CD4-positive, alpha-beta T cell (primary cell): Measurements from ENCODE around the gene UBTD1. TPM values are rescaled to one million over a fixed set of nuclear protein-coding genes. Genes with fewer than 3 reads are reported as not detected.

Experiments
- ATAC-seq: fragments of 200-7000 bp; cut with Tn5 transposase; one replicate; pipeline ENCODE4 v1.10.0; 2022; ENCODE audit warnings: mild to moderate bottlenecking; ENCODE audit not compliant: poor library complexity
- CTCF ChIA-PET: fragments of 350-600 bp; sonication (Branson Sonifier 250); formaldehyde crosslinking; loops from one replicate; lab custom pipeline; 2021; ENCODE audit warnings: antibody characterized with exemption, inconsistent platforms; lab: Charles Lee
- POLR2A ChIA-PET: fragments of 350-600 bp; sonication (Branson Sonifier 250); formaldehyde crosslinking; loops from one replicate; lab custom pipeline; 2021; ENCODE audit warnings: antibody characterized with exemption, inconsistent platforms; lab: Charles Lee
- DNase-seq, 14 experiments: peaks; one replicate each; pipeline ENCODE4 v3.0.0-alpha.2; 2013 to 2020; ENCODE audit warnings: mixed read lengths in 2 of 14
- H3K27ac ChIP-seq, 2 donors: one replicate each; pipeline versions ENCODE4 v1.5.1 to v1.7.0; 2013; ENCODE audit warnings: low read length in 2 of 2, low read depth in 1 of 2, mild to moderate bottlenecking in 1 of 2
- H3K27me3 ChIP-seq, 2 experiments: 1 replicate in 1 of 2; 2 replicates in 1 of 2; pipeline versions ENCODE4 v1.6.1 to v1.7.0; 2013; ENCODE audit warnings: low read length in 2 of 2, control low read depth in 1 of 2, mild to moderate bottlenecking in 1 of 2, moderate library complexity in 1 of 2; ENCODE audit not compliant: insufficient read depth in 2 of 2, control insufficient read depth in 1 of 2
- H3K36me3 ChIP-seq: one replicate; pipeline ENCODE4 v1.6.1; 2013; ENCODE audit warnings: low read length, control low read depth; ENCODE audit not compliant: insufficient read depth
- H3K4me1 ChIP-seq: one replicate; pipeline ENCODE4 v1.6.1; 2013; ENCODE audit warnings: low read length, control low read depth; ENCODE audit not compliant: insufficient read depth
- H3K4me3 ChIP-seq: one replicate; pipeline ENCODE4 v1.5.1; 2013; ENCODE audit warnings: mild to moderate bottlenecking, low read length, moderate library complexity
- H3K9me3 ChIP-seq, 2 experiments: 1 replicate in 1 of 2; 2 replicates in 1 of 2; pipeline versions ENCODE4 v1.6.1 to v1.7.0; 2013; ENCODE audit warnings: low read length in 2 of 2, mild to moderate bottlenecking in 2 of 2, control low read depth in 1 of 2, moderate library complexity in 1 of 2; ENCODE audit not compliant: control insufficient read depth in 1 of 2, insufficient read depth in 1 of 2
- H3K27ac Mint-ChIP-seq: one replicate; pipeline ENCODE4 v1.8.0; 2020; ENCODE audit warnings: mixed read lengths
- H3K27me3 Mint-ChIP-seq: one replicate; pipeline ENCODE4 v1.8.0; 2021; ENCODE audit warnings: mixed read lengths
- H3K36me3 Mint-ChIP-seq: one replicate; pipeline ENCODE4 v1.8.0; 2021; ENCODE audit warnings: low read depth, mixed read lengths
- H3K4me1 Mint-ChIP-seq: one replicate; pipeline ENCODE4 v1.8.0; 2021; ENCODE audit warnings: low read depth, mixed read lengths
- H3K4me3 Mint-ChIP-seq: one replicate; pipeline ENCODE4 v1.8.0; 2020; ENCODE audit warnings: mild to moderate bottlenecking, mixed read lengths
- H3K9me3 Mint-ChIP-seq: one replicate; pipeline ENCODE4 v1.8.0; 2020; ENCODE audit warnings: mixed read lengths
- intact Hi-C, 2 experiments: fragments of 100-400 bp; cut with DNase I in 1 of 2; cut with micrococcal nuclease in 1 of 2; formaldehyde crosslinking; loops; one replicate each; pipeline versions ENCODE4 v1.15.1 to v1.9.0; 2023 to 2025; cut with DNase I, micrococcal nuclease
- total RNA-seq, 174 experiments: library from RNA in 2 of 174; stranded (reverse) in 2 of 174; gene quantifications; one replicate each; pipeline ENCODE4 v1.2.3 and lab custom pipeline; 2021 to 2026
- TF ChIP-seq, protein P1 (sequence below): fragments of 200-600 bp; IDR thresholded peaks from one replicate; pipeline ENCODE4 v1.8.0; 2022; ENCODE audit warnings: antibody characterized with exemption, mild to moderate bottlenecking

The UBTD1 gene
- total RNA-seq, 2 experiments from 2014 or later: 0.56 to 0.80 TPM

DNA sequence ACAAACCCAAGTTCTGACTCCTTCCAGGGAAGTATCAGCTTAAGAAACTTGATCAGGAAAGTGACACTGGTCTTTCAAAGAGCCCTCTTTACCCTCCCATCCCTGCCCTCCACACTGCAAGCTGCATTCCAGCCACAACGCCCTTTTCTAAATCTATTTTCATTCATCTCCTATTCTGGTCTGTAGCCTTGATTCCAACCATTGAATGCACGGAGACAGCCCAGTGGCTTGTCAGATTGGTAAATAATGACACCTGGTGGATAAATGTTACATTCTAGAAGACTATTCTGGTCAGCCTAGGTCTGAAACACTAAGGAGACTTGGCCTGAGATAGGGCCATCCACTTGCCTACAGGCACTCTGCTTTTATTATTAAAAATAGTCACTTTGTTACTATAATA, 113.7 kb downstream of the UBTD1 start:
- POLR2A ChIA-PET: no interaction called here
- Histone ChIP-seq H3K4me1 (no peaks in the 10 kb centered on the region), H3K9me3 (no peaks in the 10 kb centered on the region), H3K36me3 (no peaks in the 10 kb centered on the region), H3K27me3 (no peaks in the 10 kb centered on the region), H3K27ac (no peak overlapping the region), H3K4me3 (no peak overlapping the region)
- TF ChIP-seq, protein P1, sequence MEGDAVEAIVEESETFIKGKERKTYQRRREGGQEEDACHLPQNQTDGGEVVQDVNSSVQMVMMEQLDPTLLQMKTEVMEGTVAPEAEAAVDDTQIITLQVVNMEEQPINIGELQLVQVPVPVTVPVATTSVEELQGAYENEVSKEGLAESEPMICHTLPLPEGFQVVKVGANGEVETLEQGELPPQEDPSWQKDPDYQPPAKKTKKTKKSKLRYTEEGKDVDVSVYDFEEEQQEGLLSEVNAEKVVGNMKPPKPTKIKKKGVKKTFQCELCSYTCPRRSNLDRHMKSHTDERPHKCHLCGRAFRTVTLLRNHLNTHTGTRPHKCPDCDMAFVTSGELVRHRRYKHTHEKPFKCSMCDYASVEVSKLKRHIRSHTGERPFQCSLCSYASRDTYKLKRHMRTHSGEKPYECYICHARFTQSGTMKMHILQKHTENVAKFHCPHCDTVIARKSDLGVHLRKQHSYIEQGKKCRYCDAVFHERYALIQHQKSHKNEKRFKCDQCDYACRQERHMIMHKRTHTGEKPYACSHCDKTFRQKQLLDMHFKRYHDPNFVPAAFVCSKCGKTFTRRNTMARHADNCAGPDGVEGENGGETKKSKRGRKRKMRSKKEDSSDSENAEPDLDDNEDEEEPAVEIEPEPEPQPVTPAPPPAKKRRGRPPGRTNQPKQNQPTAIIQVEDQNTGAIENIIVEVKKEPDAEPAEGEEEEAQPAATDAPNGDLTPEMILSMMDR: no peak
- Mint-ChIP-seq H3K4me3 (no peak overlapping the region), H3K27me3 (no peaks in the 10 kb centered on the region), H3K4me1 (no peaks in the 10 kb centered on the region), H3K36me3 (no peaks in the 10 kb centered on the region), H3K27ac (no peak overlapping the region), H3K9me3 (no peaks in the 10 kb centered on the region)
- DNase-seq (peak in 1 of 14 experiments; percentile 11), ATAC-seq (no peak)
- CTCF ChIA-PET: no interaction called here
- intact Hi-C loops: no loop called here

DNA sequence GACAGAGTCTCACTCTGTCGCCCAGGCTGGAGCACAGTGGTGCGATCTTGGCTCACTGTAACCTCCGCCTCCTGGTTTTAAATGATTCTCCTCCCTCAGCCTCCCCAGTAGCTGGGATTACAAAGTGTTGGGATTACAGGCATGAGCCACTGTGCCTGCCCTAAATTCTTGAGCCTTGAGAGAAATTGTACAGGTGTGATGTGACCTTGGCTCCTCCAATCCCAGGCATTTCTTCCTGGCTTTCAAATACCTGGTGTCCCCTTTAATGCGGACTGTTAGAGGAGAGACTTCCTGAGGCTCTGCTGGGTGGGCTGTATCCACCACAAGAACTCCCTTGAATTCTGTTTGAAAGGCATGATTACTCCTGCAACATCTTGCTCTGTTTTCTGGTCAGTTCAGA, 119.6 kb downstream of the UBTD1 start:
- DNase-seq (no peak), ATAC-seq (no peak)
- TF ChIP-seq, protein P1: no peak
- Mint-ChIP-seq H3K9me3 (no peaks in the 10 kb centered on the region), H3K27me3 (no peaks in the 10 kb centered on the region), H3K36me3 (no peaks in the 10 kb centered on the region), H3K4me1 (no peaks in the 10 kb centered on the region), H3K27ac (no peak overlapping the region), H3K4me3 (no peak overlapping the region)
- Histone ChIP-seq H3K27me3 (no peaks in the 10 kb centered on the region), H3K4me3 (no peak overlapping the region), H3K36me3 (no peaks in the 10 kb centered on the region), H3K4me1 (no peaks in the 10 kb centered on the region), H3K9me3 (no peaks in the 10 kb centered on the region), H3K27ac (no peak overlapping the region)
- ChIA-PET POLR2A (no interaction called here), CTCF (interaction anchor here (1.2 kb wide), 1 partner anchor 14 kb away, joined by 3 read pairs; no protein-coding TSS in a partner anchor)
- intact Hi-C loops: no loop called here

DNA sequence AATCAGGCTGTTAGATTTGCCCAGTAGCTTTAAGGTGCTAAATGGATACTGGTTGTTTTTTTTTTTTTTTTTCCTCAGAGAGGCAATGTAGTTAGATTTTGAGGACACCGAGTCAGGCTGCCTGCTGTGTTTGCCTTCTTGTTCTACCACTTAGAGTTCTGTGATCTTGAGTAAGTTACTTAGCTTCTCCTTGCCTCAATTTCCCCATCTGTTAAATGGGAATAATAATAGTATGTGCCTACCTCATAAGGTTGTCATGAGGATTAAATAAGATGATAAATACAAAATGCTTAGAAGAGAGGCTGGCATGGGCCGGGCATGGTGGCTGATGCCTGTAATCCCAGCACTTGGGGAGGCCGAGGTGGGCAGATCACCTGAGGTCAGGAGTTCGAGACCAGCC, 120.0 kb downstream of the UBTD1 start:
- ChIA-PET POLR2A (no interaction called here), CTCF (interaction anchor here (1.2 kb wide), 1 partner anchor 14 kb away, joined by 3 read pairs; no protein-coding TSS in a partner anchor)
- Mint-ChIP-seq H3K4me1 (no peaks in the 10 kb centered on the region), H3K4me3 (no peak overlapping the region), H3K27me3 (no peaks in the 10 kb centered on the region), H3K9me3 (no peaks in the 10 kb centered on the region), H3K36me3 (no peaks in the 10 kb centered on the region), H3K27ac (no peak overlapping the region)
- Histone ChIP-seq H3K4me1 (no peaks in the 10 kb centered on the region), H3K4me3 (no peak overlapping the region), H3K27me3 (no peaks in the 10 kb centered on the region), H3K27ac (no peak overlapping the region), H3K36me3 (no peaks in the 10 kb centered on the region), H3K9me3 (no peaks in the 10 kb centered on the region)
- TF ChIP-seq, protein P1: no peak
- intact Hi-C loops: no loop called here
- DNase-seq (no peak), ATAC-seq (no peak)

Other genes starting within 250 kb of the UBTD1 start
- 1 to 10 TPM; 6.9 to 8.8 TPM for gene ARHGAP19, start 206.3 kb upstream of the UBTD1 start, total RNA-seq
- gene FRAT1, start 179.7 kb upstream of the UBTD1 start, total RNA-seq: 10 to 100 TPM; 45.2 to 45.5 TPM
- gene FRAT2, start 164.2 kb upstream of the UBTD1 start, total RNA-seq: 10 to 100 TPM; 27.0 to 27.6 TPM
- gene RRP12, start 97.6 kb upstream of the UBTD1 start, total RNA-seq: 10 to 100 TPM; 84.2 to 87.6 TPM
- gene PGAM1, start 72.7 kb upstream of the UBTD1 start, total RNA-seq: 10 to 100 TPM; 50.7 to 55.5 TPM
- 10 to 100 TPM; 28.8 to 29.7 TPM for gene EXOSC1, start 52.9 kb upstream of the UBTD1 start, total RNA-seq
- gene ZDHHC16, start 52.7 kb upstream of the UBTD1 start, total RNA-seq: 1 to 10 TPM; 6.2 to 6.5 TPM
- gene MMS19, start 502 bp upstream of the UBTD1 start, total RNA-seq: 10 to 100 TPM; 58.4 to 65.7 TPM
- gene ANKRD2, start 73.9 kb downstream of the UBTD1 start, total RNA-seq: not detected
- gene HOGA1, start 85.5 kb downstream of the UBTD1 start, total RNA-seq: not detected
- gene C10orf62, start 90.8 kb downstream of the UBTD1 start, total RNA-seq: not detected
- under 1 TPM; 0.36 to 0.39 TPM for gene MORN4, start 134.6 kb downstream of the UBTD1 start, total RNA-seq
- gene PI4K2A, start 141.7 kb downstream of the UBTD1 start, total RNA-seq: 10 to 100 TPM; 26.3 to 27.2 TPM
- 10 to 100 TPM; 10.7 to 11.6 TPM for gene AVPI1, start 188.3 kb downstream of the UBTD1 start, total RNA-seq
- under 1 TPM; 0.52 to 0.89 TPM for gene MARVELD1, start 214.8 kb downstream of the UBTD1 start, total RNA-seq
- 10 to 100 TPM; 58.4 to 60.6 TPM for gene ZFYVE27, start 238.2 kb downstream of the UBTD1 start, total RNA-seq